ENCODE data around the gene SNUPN.
"Not testable (repeated sequence)": the region's sequence is repeated elsewhere in the genome, so short reads cannot be mapped to it uniquely, and the experiment has no call there.

The SNUPN gene

GRCh38 chr15:75583701-75584100 lies 41.8 kb downstream of the SNUPN start:
- peak; percentile 23 for DNase-seq (ENCODE audit: low read depth, low spot score)

- not testable (repeated sequence) for DNase-seq (ENCODE audit: low read depth, low spot score)
Measured at GRCh38 chr15:75582943-75583342, 42.6 kb downstream of the SNUPN start.

- peak; percentile 87 for DNase-seq (ENCODE audit: low read depth, low spot score)
Measured at GRCh38 chr15:75578948-75579920, 46.3 kb downstream of the SNUPN start, which contains the start of gene PTPN9. Gene PTPN9, minus strand, starts transcription at chr15:75579315. Its CDS starts 539 bp downstream, at chr15:75578776.

- DNase-seq (ENCODE audit: low read depth, low spot score), result peak; percentile 24
Measured at GRCh38 chr15:75578173-75578947, 47.2 kb downstream of the SNUPN start.

GRCh38 chr15:75577401-75578172 lies 47.9 kb downstream of the SNUPN start:
- DNase-seq (ENCODE audit: low read depth, low spot score), result peak; percentile 23

- no peak for DNase-seq (ENCODE audit: low read depth, low spot score)
Measured at GRCh38 chr15:75573648-75574384, 51.7 kb downstream of the SNUPN start.

GRCh38 chr15:75570126-75570845 lies 55.2 kb downstream of the SNUPN start:
- no peak for DNase-seq (ENCODE audit: low read depth, low spot score)

- no peak for DNase-seq (ENCODE audit: low read depth, low spot score)
Measured at GRCh38 chr15:75565062-75565970, 60.2 kb downstream of the SNUPN start.

- DNase-seq (ENCODE audit: low read depth, low spot score), result no peak
Measured at GRCh38 chr15:75561888-75562287, 63.6 kb downstream of the SNUPN start.

- not testable (repeated sequence) for DNase-seq (ENCODE audit: low read depth, low spot score)
Measured at GRCh38 chr15:75559360-75559759, 66.2 kb downstream of the SNUPN start.

GRCh38 chr15:75558955-75559354 lies 66.6 kb downstream of the SNUPN start:
- not testable (repeated sequence) for DNase-seq (ENCODE audit: low read depth, low spot score)

- no peak for DNase-seq (ENCODE audit: low read depth, low spot score)
Measured at GRCh38 chr15:75554717-75555116, 70.8 kb downstream of the SNUPN start.

- no peak for DNase-seq (ENCODE audit: low read depth, low spot score)
Measured at GRCh38 chr15:75553659-75554058, 71.9 kb downstream of the SNUPN start.

- DNase-seq (ENCODE audit: low read depth, low spot score), result no peak
Measured at GRCh38 chr15:75551091-75551490, 74.4 kb downstream of the SNUPN start.
